Peyer's patch (tissue), 4 donors: ENCODE data around the gene TRIO.

Source experiments
- CTCF ChIP-seq, 6 experiments: fragments of 450-650 bp in 4 of 6; fragments of 200-600 bp in 2 of 6; sonication (generic) in 1 of 6; IDR thresholded peaks; one replicate each; pipeline ENCODE4 v1.5.1; 2017 to 2019; ENCODE audit warnings: antibody characterized with exemption in 6 of 6, mild to moderate bottlenecking in 3 of 6, moderate library complexity in 1 of 6
- POLR2A ChIP-seq, 2 donors: fragments of 450-650 bp; IDR thresholded peaks; one replicate each; pipeline ENCODE4 v1.5.1; 2017; ENCODE audit warnings: antibody characterized with exemption in 2 of 2, mild to moderate bottlenecking in 2 of 2, moderate library complexity in 2 of 2

GRCh38 chr5:14110680-14111079, 32.5 kb upstream of the TRIO start:
- TF ChIP-seq CTCF (IDR thresholded peaks at IDR 0.05) (no peak), POLR2A (IDR thresholded peaks at IDR 0.05) (no peak)
